ENCODE results near the gene THBS2. TPM values are rescaled to one million over a fixed set of nuclear protein-coding genes. Genes with fewer than 3 reads are reported as not detected.

The THBS2 gene
- polyA plus RNA-seq, 1 experiment = 857 TPM

DNA sequence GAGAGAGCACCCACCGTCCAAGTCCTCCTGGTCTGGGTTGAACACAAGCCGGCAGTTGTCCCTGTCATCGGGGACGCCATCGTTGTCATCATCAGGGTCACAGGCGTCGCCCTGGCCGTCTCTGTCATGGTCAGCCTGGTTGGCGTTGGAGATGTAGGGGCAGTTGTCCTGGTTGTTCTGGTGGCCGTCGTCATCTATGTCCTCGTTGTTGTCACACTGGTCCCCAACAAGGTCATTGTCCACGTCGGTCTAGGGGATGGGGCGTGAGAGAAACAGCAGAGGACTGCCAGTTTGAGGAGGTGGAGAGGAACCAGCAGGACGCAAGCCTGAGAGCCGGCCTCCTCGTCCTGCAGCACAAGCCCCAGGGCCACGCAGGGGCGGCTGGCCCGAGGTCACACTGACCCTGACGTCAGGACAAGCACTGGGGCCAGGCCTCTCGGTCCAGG is 28.5 kb downstream of the THBS2 start:
- DNase-seq (ENCODE audit: low read depth) = no peak
- CTCF ChIA-PET = no interaction called here
- no peak for TF ChIP-seq CTCF (IDR thresholded peaks at IDR 0.05; ENCODE audit: insufficient read depth, low read depth, low read length)
- Histone ChIP-seq H3K4me3 (ENCODE audit: low read depth, low read length) (no peak overlapping the region), H3K27me3 (ENCODE audit: control insufficient read depth, insufficient read depth, low read length) (no peaks in the 10 kb centered on the region), H3K36me3 (ENCODE audit: control insufficient read depth, insufficient read depth, low read length) (peaks cover 66% of the 10 kb centered on the region)
- POLR2A ChIA-PET = no interaction called here

GRCh38 chr6:169224716-169225115 is 28.9 kb downstream of the THBS2 start:
- ChIA-PET CTCF (no interaction called here), POLR2A (no interaction called here)
- no peak for DNase-seq (ENCODE audit: low read depth)
- no peak for TF ChIP-seq CTCF (IDR thresholded peaks at IDR 0.05; ENCODE audit: insufficient read depth, low read depth, low read length)
- no peak overlapping the region for H3K4me3 ChIP-seq (ENCODE audit: low read depth, low read length)
- H3K36me3 ChIP-seq (ENCODE audit: control insufficient read depth, insufficient read depth, low read length) = peaks cover 67% of the 10 kb centered on the region
- no peaks in the 10 kb centered on the region for H3K27me3 ChIP-seq (ENCODE audit: control insufficient read depth, insufficient read depth, low read length)

- H3K4me3 ChIP-seq (ENCODE audit: low read depth, low read length) = no peak overlapping the region
- no peak for DNase-seq (ENCODE audit: low read depth)
- peaks cover 67% of the 10 kb centered on the region for H3K36me3 ChIP-seq (ENCODE audit: control insufficient read depth, insufficient read depth, low read length)
- H3K27me3 ChIP-seq (ENCODE audit: control insufficient read depth, insufficient read depth, low read length) = no peaks in the 10 kb centered on the region
- CTCF ChIA-PET = interaction anchor here (0.5 kb wide), 1 partner anchor 171 kb away, joined by 3 read pairs; no protein-coding TSS in a partner anchor
- no peak for TF ChIP-seq CTCF (IDR thresholded peaks at IDR 0.05; ENCODE audit: insufficient read depth, low read depth, low read length)
- POLR2A ChIA-PET = no interaction called here
Measured at GRCh38 chr6:169224185-169224695, 29.4 kb downstream of the THBS2 start.

DNA sequence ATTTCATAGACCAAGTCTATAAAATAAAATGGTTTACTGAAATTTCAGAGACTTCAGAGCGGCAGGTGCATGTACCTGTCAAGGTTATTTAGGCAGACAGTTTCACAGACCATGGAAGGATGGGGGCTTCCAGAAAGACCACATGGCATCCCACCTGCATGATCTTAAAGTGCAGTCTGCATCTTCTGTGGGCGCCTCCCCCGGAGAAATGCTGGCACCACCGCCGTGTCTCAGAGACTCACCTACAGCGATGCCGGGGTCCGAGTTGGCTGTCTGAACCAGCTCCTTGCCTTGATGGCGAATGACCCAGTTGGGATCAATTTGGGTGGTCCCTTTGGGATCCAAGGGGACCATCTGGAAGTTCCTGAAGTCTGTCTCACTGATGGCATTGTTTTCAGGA is 30.6 kb downstream of the THBS2 start:
- ChIA-PET POLR2A (no interaction called here), CTCF (no interaction called here)
- H3K27me3 ChIP-seq (ENCODE audit: control insufficient read depth, insufficient read depth, low read length) = no peaks in the 10 kb centered on the region
- peaks cover 67% of the 10 kb centered on the region for H3K36me3 ChIP-seq (ENCODE audit: control insufficient read depth, insufficient read depth, low read length)
- H3K4me3 ChIP-seq (ENCODE audit: low read depth, low read length) = no peak overlapping the region
- TF ChIP-seq CTCF (IDR thresholded peaks at IDR 0.05; ENCODE audit: insufficient read depth, low read depth, low read length) = no peak
- no peak for DNase-seq (ENCODE audit: low read depth)

- Histone ChIP-seq H3K36me3 (ENCODE audit: control insufficient read depth, insufficient read depth, low read length) (peaks cover 61% of the 10 kb centered on the region), H3K4me3 (ENCODE audit: low read depth, low read length) (no peak overlapping the region), H3K27me3 (ENCODE audit: control insufficient read depth, insufficient read depth, low read length) (no peaks in the 10 kb centered on the region)
- ChIA-PET CTCF (no interaction called here), POLR2A (no interaction called here)
- TF ChIP-seq CTCF (IDR thresholded peaks at IDR 0.05; ENCODE audit: insufficient read depth, low read depth, low read length) = no peak
- no peak for DNase-seq (ENCODE audit: low read depth)
Measured at GRCh38 chr6:169222126-169222525, 31.5 kb downstream of the THBS2 start.
